Endothelial cell of umbilical vein (primary cell): ENCODE data around the gene CCK.

Experiments used
- POLR2A ChIP-seq: IDR thresholded peaks from 2 replicates; pipeline ENCODE4 v1.6.1; 2012; ENCODE audit warnings: low read depth, mild to moderate bottlenecking, control low read depth, low read length
- TF ChIP-seq, protein P1 (sequence below), 2 donors: IDR thresholded peaks; 1 replicate in 1 of 2; 2 replicates in 1 of 2; pipeline ENCODE4 v1.5.1; 2011; ENCODE audit warnings: low read length in 2 of 2, mild to moderate bottlenecking in 2 of 2, moderate library complexity in 2 of 2, control low read depth in 1 of 2, inconsistent platforms in 1 of 2, low read depth in 1 of 2; ENCODE audit not compliant: insufficient read depth in 1 of 2; ENCODE audit errors: extremely low read depth in 1 of 2

DNA sequence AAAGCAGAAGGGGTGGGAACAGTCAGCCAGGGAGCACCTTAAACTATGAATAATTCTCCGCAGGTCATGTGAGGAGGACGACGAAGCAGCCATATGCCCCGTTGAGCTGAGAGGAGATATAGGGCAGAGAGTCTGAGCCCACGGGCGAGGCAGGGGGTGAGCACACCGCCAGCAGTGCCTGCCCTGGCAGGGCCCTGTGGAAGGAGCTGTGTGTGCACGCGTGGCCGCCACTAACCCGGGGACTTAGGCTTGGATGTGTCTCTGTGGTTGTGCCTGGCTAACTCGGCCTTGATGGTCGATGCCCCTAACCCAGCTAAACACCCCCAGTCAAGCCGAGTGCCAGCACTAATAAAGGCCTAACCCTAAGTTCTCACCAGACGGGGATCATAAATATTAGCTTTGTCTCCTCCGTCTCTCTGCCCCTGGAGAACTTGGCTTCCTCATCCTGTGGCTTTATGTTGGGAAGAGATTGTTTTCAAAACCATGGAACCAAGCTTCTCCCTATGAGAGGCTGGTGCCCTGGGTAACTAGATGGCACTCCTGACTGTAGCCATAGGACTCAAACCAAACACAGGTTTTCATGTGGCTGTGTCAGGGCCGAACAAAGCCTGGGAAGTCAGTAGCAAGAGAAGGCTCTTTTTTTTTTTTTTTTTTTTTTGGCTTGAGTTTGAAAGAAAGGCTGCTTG is 45.4 kb downstream of the CCK start:
- no peak for TF ChIP-seq POLR2A
- TF ChIP-seq, protein P1, sequence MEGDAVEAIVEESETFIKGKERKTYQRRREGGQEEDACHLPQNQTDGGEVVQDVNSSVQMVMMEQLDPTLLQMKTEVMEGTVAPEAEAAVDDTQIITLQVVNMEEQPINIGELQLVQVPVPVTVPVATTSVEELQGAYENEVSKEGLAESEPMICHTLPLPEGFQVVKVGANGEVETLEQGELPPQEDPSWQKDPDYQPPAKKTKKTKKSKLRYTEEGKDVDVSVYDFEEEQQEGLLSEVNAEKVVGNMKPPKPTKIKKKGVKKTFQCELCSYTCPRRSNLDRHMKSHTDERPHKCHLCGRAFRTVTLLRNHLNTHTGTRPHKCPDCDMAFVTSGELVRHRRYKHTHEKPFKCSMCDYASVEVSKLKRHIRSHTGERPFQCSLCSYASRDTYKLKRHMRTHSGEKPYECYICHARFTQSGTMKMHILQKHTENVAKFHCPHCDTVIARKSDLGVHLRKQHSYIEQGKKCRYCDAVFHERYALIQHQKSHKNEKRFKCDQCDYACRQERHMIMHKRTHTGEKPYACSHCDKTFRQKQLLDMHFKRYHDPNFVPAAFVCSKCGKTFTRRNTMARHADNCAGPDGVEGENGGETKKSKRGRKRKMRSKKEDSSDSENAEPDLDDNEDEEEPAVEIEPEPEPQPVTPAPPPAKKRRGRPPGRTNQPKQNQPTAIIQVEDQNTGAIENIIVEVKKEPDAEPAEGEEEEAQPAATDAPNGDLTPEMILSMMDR (IDR thresholded peaks at IDR 0.05; ENCODE audit: extremely low read depth in 1 of 2, insufficient read depth in 1 of 2, low read depth in 1 of 2, low read length in 2 of 2) = no peak
